GM06990 (cell line): ENCODE measurements around the gene PHF21A.

Experiments used
- DNase-seq: peaks from one replicate; pipeline ENCODE4 v3.0.0-alpha.2; 2011; ENCODE audit not compliant: insufficient read length; ENCODE audit errors: extremely low read depth
- H3K27me3 ChIP-seq: replicated peaks from 2 replicates; pipeline ENCODE4 v1.6.0; 2011; ENCODE audit warnings: low read length; ENCODE audit not compliant: control insufficient read depth, insufficient read depth
- H3K36me3 ChIP-seq: 2 replicates; pipeline ENCODE4 v1.5.1; 2011; ENCODE audit warnings: low read length; ENCODE audit not compliant: control insufficient read depth, insufficient read depth
- H3K4me3 ChIP-seq: replicated peaks from 2 replicates; pipeline ENCODE4 v1.5.1; 2011; ENCODE audit warnings: low read depth, mild to moderate bottlenecking, control low read depth, low read length
- CTCF ChIP-seq: IDR thresholded peaks from 2 replicates; pipeline ENCODE4 v1.5.1; 2011; ENCODE audit warnings: low read length, control low read depth, mild to moderate bottlenecking, inconsistent platforms; ENCODE audit not compliant: insufficient read depth, poor library complexity, severe bottlenecking

The PHF21A gene

GRCh38 chr11:46001448-46001914, 119.8 kb downstream of the PHF21A start:
- TF ChIP-seq CTCF = no peak
- Histone ChIP-seq H3K27me3 (no peaks in the 10 kb centered on the region), H3K4me3 (no peak overlapping the region), H3K36me3 (no peaks in the 10 kb centered on the region)
- DNase-seq = no peak

GRCh38 chr11:45997599-45997998, 123.7 kb downstream of the PHF21A start:
- no peak for DNase-seq
- no peaks in the 10 kb centered on the region for H3K27me3 ChIP-seq
- H3K36me3 ChIP-seq = no peaks in the 10 kb centered on the region; the same call in 1 of the 2 replicates
- H3K4me3 ChIP-seq = no peak overlapping the region
- no peak for TF ChIP-seq CTCF

- no peaks in the 10 kb centered on the region; the same call in 1 of the 2 replicates for H3K36me3 ChIP-seq
- no peak for DNase-seq
- TF ChIP-seq CTCF = no peak
- no peak overlapping the region for H3K4me3 ChIP-seq
- no peaks in the 10 kb centered on the region for H3K27me3 ChIP-seq
Measured at GRCh38 chr11:45995342-45995734, 125.9 kb downstream of the PHF21A start.

GRCh38 chr11:45994371-45995341, 126.6 kb downstream of the PHF21A start:
- H3K4me3 ChIP-seq = no peak overlapping the region
- no peaks in the 10 kb centered on the region for H3K27me3 ChIP-seq
- H3K36me3 ChIP-seq = no peaks in the 10 kb centered on the region; the same call in 1 of the 2 replicates
- DNase-seq = no peak
- no peak for TF ChIP-seq CTCF

- Histone ChIP-seq H3K36me3 (no peaks in the 10 kb centered on the region; the same call in 1 of the 2 replicates), H3K27me3 (no peaks in the 10 kb centered on the region), H3K4me3 (no peak overlapping the region)
- no peak for DNase-seq
- TF ChIP-seq CTCF = no peak
Measured at GRCh38 chr11:45993531-45994001, 127.7 kb downstream of the PHF21A start.
